H1 (cell line): Measurements from ENCODE around the gene CDC42BPB. TPM values are rescaled to one million over a fixed set of nuclear protein-coding genes. Genes with fewer than 3 reads are reported as not detected.

Source experiments
- CTCF ChIA-PET: fragments of 300-600 bp; sonication (Branson Sonifier 250); formaldehyde crosslinking; loops from one replicate; lab custom pipeline; 2021; ENCODE audit not compliant: partially characterized antibody; lab: Charles Lee
- POLR2A ChIA-PET: fragments of 300-600 bp; sonication (Branson Sonifier 250); formaldehyde crosslinking; loops from one replicate; lab custom pipeline; 2021; ENCODE audit warnings: inconsistent platforms; ENCODE audit not compliant: partially characterized antibody; lab: Charles Lee
- DNase-seq, 2 experiments: peaks; one replicate each; pipeline versions ENCODE4 v3.0.0 to v3.0.0-alpha.2; 2010 to 2022; ENCODE audit warnings: low spot score in 2 of 2, low read depth in 1 of 2, mixed read lengths in 1 of 2
- FAIRE-seq: peaks from 2 replicates; lab custom pipeline; 2011; peaks lifted over from hg19 to GRCh38; lab: Jason Lieb, UNC
- H2AFZ ChIP-seq: 2 replicates; pipeline ENCODE4 v1.8.1; 2012; ENCODE audit warnings: low read length, inconsistent platforms
- H2AK5ac ChIP-seq: 2 replicates; pipeline ENCODE4 v1.6.1; 2013; ENCODE audit warnings: low read depth, low read length
- H2BK120ac ChIP-seq: replicated peaks from 2 replicates; pipeline ENCODE3; 2013; ENCODE audit warnings: low read depth, low read length, inconsistent platforms
- H2BK12ac ChIP-seq: 2 replicates; pipeline ENCODE4 v1.6.1; 2013; ENCODE audit warnings: low read depth, low read length
- H2BK15ac ChIP-seq: 2 replicates; pipeline ENCODE4 v1.6.1; 2013; ENCODE audit warnings: low read length
- H2BK20ac ChIP-seq: 2 replicates; pipeline ENCODE4 v1.6.1; 2013; ENCODE audit warnings: low read length
- H2BK5ac ChIP-seq: 2 replicates; pipeline ENCODE4 v1.6.1; 2013; ENCODE audit warnings: low read depth, low read length
- H3K14ac ChIP-seq: 2 replicates; pipeline ENCODE4 v1.6.1; 2013; ENCODE audit warnings: inconsistent platforms; ENCODE audit not compliant: insufficient read length
- H3K18ac ChIP-seq: 2 replicates; pipeline ENCODE4 v1.6.1; 2013; ENCODE audit warnings: low read length; ENCODE audit errors: extremely low read depth
- H3K23ac ChIP-seq: 2 replicates; pipeline ENCODE4 v1.6.1; 2013; ENCODE audit warnings: inconsistent platforms; ENCODE audit not compliant: insufficient read length
- H3K23me2 ChIP-seq: 2 replicates; pipeline ENCODE4 v1.6.1; 2013; ENCODE audit warnings: low read depth, low read length
- H3K27ac ChIP-seq: 2 replicates; pipeline ENCODE4 v1.6.1; 2011; ENCODE audit warnings: low read depth, low read length, inconsistent platforms
- H3K27me3 ChIP-seq, 4 experiments: replicated peaks in 1 of 4; 1 replicate in 1 of 4; 2 replicates in 3 of 4; pipeline versions ENCODE4 v1.6.1 to v1.8.1; 2011 to 2013; ENCODE audit warnings: low read length in 3 of 4, mild to moderate bottlenecking in 3 of 4, inconsistent platforms in 2 of 4, mixed read lengths in 2 of 4, moderate library complexity in 1 of 4; ENCODE audit not compliant: control insufficient read depth in 3 of 4, insufficient read depth in 3 of 4; ENCODE audit errors: extremely low read depth in 1 of 4
- H3K36me3 ChIP-seq, 4 experiments: 2 replicates each; pipeline versions ENCODE4 v1.6.1 to v1.8.1; 2011 to 2013; ENCODE audit warnings: mild to moderate bottlenecking in 4 of 4, low read length in 3 of 4, moderate library complexity in 2 of 4, control low read depth in 1 of 4, inconsistent platforms in 1 of 4; ENCODE audit not compliant: insufficient read depth in 4 of 4, control insufficient read depth in 2 of 4
- H3K4ac ChIP-seq: replicated peaks from 2 replicates; pipeline ENCODE3; 2013; ENCODE audit warnings: low read length, low read depth, mixed read lengths, inconsistent platforms; ENCODE audit not compliant: insufficient read length
- H3K4me1 ChIP-seq, 4 experiments: replicated peaks in 1 of 4; 1 replicate in 1 of 4; 2 replicates in 3 of 4; pipeline versions ENCODE4 v1.6.1 to v1.8.1; 2011 to 2013; ENCODE audit warnings: low read length in 3 of 4, inconsistent platforms in 2 of 4, mixed read lengths in 1 of 4; ENCODE audit not compliant: insufficient read depth in 4 of 4, control insufficient read depth in 3 of 4
- H3K4me2 ChIP-seq, 2 experiments: 2 replicates each; pipeline versions ENCODE4 v1.6.1 to v1.8.1; 2011 to 2013; ENCODE audit warnings: low read depth in 2 of 2, low read length in 2 of 2, control low read depth in 1 of 2, inconsistent platforms in 1 of 2, mild to moderate bottlenecking in 1 of 2; ENCODE audit not compliant: insufficient read depth in 1 of 2
- H3K4me3 ChIP-seq, 4 experiments: fragments of 200-600, 300-600 bp in 1 of 4; sonication (generic), shearing (Covaris generic), sonication (Bioruptor Twin) in 1 of 4; 2 replicates each; pipeline versions ENCODE4 v1.5.1 to v1.8.1; 2011 to 2016; ENCODE audit warnings: low read length in 4 of 4, low read depth in 3 of 4, control low read depth in 2 of 4, inconsistent platforms in 2 of 4, mild to moderate bottlenecking in 2 of 4, mixed read lengths in 1 of 4, moderate library complexity in 1 of 4; ENCODE audit not compliant: insufficient read depth in 2 of 4; ENCODE audit errors: extremely low read depth in 1 of 4
- H3K56ac ChIP-seq: replicated peaks from 2 replicates; pipeline ENCODE3; 2013; ENCODE audit warnings: low read depth, mild to moderate bottlenecking, mixed read lengths, low read length, inconsistent platforms; ENCODE audit not compliant: insufficient read length
- H3K79me1 ChIP-seq: 2 replicates; pipeline ENCODE4 v1.6.1; 2013; ENCODE audit warnings: low read depth, low read length, control low read depth
- H3K79me2 ChIP-seq, 2 experiments: 2 replicates each; pipeline versions ENCODE4 v1.6.1 to v1.8.1; 2012 to 2013; ENCODE audit warnings: low read length in 2 of 2, mild to moderate bottlenecking in 2 of 2, inconsistent platforms in 1 of 2; ENCODE audit not compliant: insufficient read depth in 2 of 2, control insufficient read depth in 1 of 2
- H3K9ac ChIP-seq, 4 experiments: replicated peaks in 1 of 4; 1 replicate in 1 of 4; 2 replicates in 3 of 4; pipeline versions ENCODE4 v1.6.1 to v1.8.1; 2011 to 2013; ENCODE audit warnings: low read depth in 3 of 4, low read length in 3 of 4, control low read depth in 2 of 4, mild to moderate bottlenecking in 2 of 4, moderate library complexity in 2 of 4, inconsistent platforms in 1 of 4; ENCODE audit errors: extremely low read depth in 1 of 4
- H3K9me3 ChIP-seq, 2 experiments: 2 replicates each; pipeline versions ENCODE4 v1.6.1 to v1.8.1; 2012 to 2013; ENCODE audit warnings: mild to moderate bottlenecking in 2 of 2, moderate library complexity in 2 of 2, control low read depth in 1 of 2, inconsistent platforms in 1 of 2, low read depth in 1 of 2, low read length in 1 of 2, mixed read lengths in 1 of 2; ENCODE audit not compliant: insufficient read depth in 2 of 2
- H4K20me1 ChIP-seq, 2 experiments: replicated peaks in 1 of 2; 2 replicates each; pipeline versions ENCODE3 to v1.8.1; 2011 to 2013; ENCODE audit warnings: inconsistent platforms in 2 of 2, low read length in 2 of 2, mild to moderate bottlenecking in 1 of 2; ENCODE audit not compliant: insufficient read depth in 2 of 2, control insufficient read depth in 1 of 2
- H4K5ac ChIP-seq: 2 replicates; pipeline ENCODE4 v1.6.1; 2013; ENCODE audit warnings: low read length, low read depth, mixed read lengths, inconsistent platforms; ENCODE audit not compliant: insufficient read length
- H4K8ac ChIP-seq: 2 replicates; pipeline ENCODE4 v1.8.0; 2013; ENCODE audit warnings: mild to moderate bottlenecking, moderate library complexity, low read length, inconsistent platforms; ENCODE audit not compliant: insufficient read depth; ENCODE audit errors: extremely low read depth
- H4K91ac ChIP-seq: replicated peaks from 2 replicates; pipeline ENCODE3; 2013; ENCODE audit warnings: low read length, mixed read lengths, inconsistent platforms; ENCODE audit not compliant: insufficient read length
- BACH1 ChIP-seq: IDR thresholded peaks from 2 replicates; pipeline ENCODE4 v1.6.1; 2012; ENCODE audit warnings: low read length, improper control_type of control experiment
- CTCF ChIP-seq, 3 experiments: IDR thresholded peaks; 1 replicate in 2 of 3; 2 replicates in 1 of 3; pipeline versions ENCODE4 v1.5.1 to v1.6.1; 2011; ENCODE audit warnings: low read length in 3 of 3, mild to moderate bottlenecking in 3 of 3, inconsistent platforms in 2 of 3, low read depth in 1 of 3, moderate library complexity in 1 of 3; ENCODE audit not compliant: insufficient read depth in 1 of 3; ENCODE audit errors: control extremely low read depth in 1 of 3
- EGR1 ChIP-seq: IDR thresholded peaks from 2 replicates; pipeline ENCODE4 v1.6.1; 2011; ENCODE audit warnings: low read depth, low read length, borderline replicate concordance
- HDAC2 ChIP-seq, 2 experiments: fragments of 300-600 bp in 1 of 2; sonication (generic) in 1 of 2; IDR thresholded peaks; 2 replicates each; pipeline ENCODE4 v1.6.1; 2011 to 2012; ENCODE audit warnings: low read depth in 2 of 2, low read length in 2 of 2, mild to moderate bottlenecking in 2 of 2, moderate library complexity in 2 of 2, borderline replicate concordance in 1 of 2, inconsistent platforms in 1 of 2
- JUN ChIP-seq: IDR thresholded peaks from 2 replicates; pipeline ENCODE4 v1.6.1; 2011; ENCODE audit warnings: low read depth, mild to moderate bottlenecking, improper control_type of control experiment, low read length
- JUND ChIP-seq: IDR thresholded peaks from 2 replicates; pipeline ENCODE4 v1.6.1; 2011; ENCODE audit warnings: mild to moderate bottlenecking, improper control_type of control experiment, low read length
- MAX ChIP-seq: IDR thresholded peaks from 2 replicates; pipeline ENCODE4 v1.6.1; 2012; ENCODE audit warnings: inconsistent platforms
- POLR2AphosphoS5 ChIP-seq: IDR thresholded peaks from 2 replicates; pipeline ENCODE4 v1.6.1; 2011; ENCODE audit warnings: low read depth, low read length
- SAP30 ChIP-seq: fragments of 300-600 bp; sonication (generic); IDR thresholded peaks from 2 replicates; pipeline ENCODE4 v1.7.1; 2012; ENCODE audit warnings: low read length, moderate library complexity, mild to moderate bottlenecking, inconsistent platforms; ENCODE audit not compliant: insufficient read depth, insufficient replicate concordance
- SIX5 ChIP-seq: IDR thresholded peaks from 2 replicates; pipeline ENCODE4 v1.6.1; 2011; ENCODE audit warnings: mild to moderate bottlenecking, low read depth, low read length
- SP4 ChIP-seq: IDR thresholded peaks from 2 replicates; pipeline ENCODE4 v1.6.1; 2012; ENCODE audit warnings: low read length, inconsistent platforms
- YY1 ChIP-seq: IDR thresholded peaks from 2 replicates; pipeline ENCODE4 v1.6.1; 2011; ENCODE audit warnings: low read depth, mild to moderate bottlenecking, low read length
- WGBS, 2 experiments: shearing (Covaris generic) in 1 of 2; methylation state at CpG; one replicate each; pipeline versions ENCODE4 v1.1.6 to v1.1.7; 2013 to 2015; ENCODE audit warnings: low lambda C conversion rate in 2 of 2, mixed read lengths in 2 of 2, inconsistent platforms in 1 of 2, low coverage in 1 of 2, missing lambda C conversion rate in 1 of 2; ENCODE audit not compliant: insufficient replicate concordance in 2 of 2, insufficient coverage in 1 of 2, insufficient read length in 1 of 2; ENCODE audit errors: extremely low coverage in 1 of 2, missing lambda C conversion rate in 1 of 2; 5-methylcytosine and 5-hydroxymethylcytosine counted together
- polyA plus RNA-seq, 7 experiments: library from polyadenylated mRNA; depleted of rRNA in 3 of 7; stranded (reverse) in 5 of 7; unstranded in 2 of 7; fragments of >200 nt in 5 of 7; fragments of 200-250 nt in 2 of 7; gene quantifications; 1 replicate in 5 of 7; 2 replicates in 1 of 7; 4 replicates in 1 of 7; pipeline versions ENCODE4 v1.2.1 to v1.2.3, GENCODE V29; 2011 to 2013; ENCODE audit warnings: missing spikeins in 2 of 7, mixed read lengths in 2 of 7
- total RNA-seq: library from RNA; stranded (reverse); fragmentation: NEBNext Ultra II Directional; extraction: Animal tissue kit (Norgen Biotek cat#: 25700); gene quantifications from 2 replicates; pipeline ENCODE4 v1.2.1, GENCODE V29; 2021

CDC42BPB gene
- total and polyA plus RNA-seq, 2 of the 8 experiments (the other 6 are each of a cell fraction or from before 2014, with no cell fraction given): 51.2 to 88.2 TPM

GRCh38 chr14:102899516-102899900, 157.8 kb downstream of the CDC42BPB start:
- no peaks in the 10 kb centered on the region for H3K27me3 ChIP-seq
- H3K23ac ChIP-seq: no peak overlapping the region
- H3K79me1 ChIP-seq: no peaks in the 10 kb centered on the region
- H2AK5ac ChIP-seq: no peak overlapping the region
- ChIA-PET CTCF (no interaction called here), POLR2A (no interaction called here)
- no peak overlapping the region for H2BK120ac ChIP-seq
- no peak overlapping the region for H3K4me3 ChIP-seq
- H3K18ac ChIP-seq: 0 out of 2 replicates have a peak overlapping the region, but pooled peaks have one; percentile 32
- H3K36me3 ChIP-seq: peaks cover 0 to 3% (median 0%) of the 10 kb centered on the region in 4 experiments; a peak in 2 of 8 replicates
- no peak for FAIRE-seq
- H3K9me3 ChIP-seq: no peaks in the 10 kb centered on the region
- no peak overlapping the region for H3K4ac ChIP-seq
- H3K4me2 ChIP-seq: no peak overlapping the region
- no peak overlapping the region for H4K8ac ChIP-seq
- H2BK20ac ChIP-seq: no peak overlapping the region
- no peak overlapping the region for H4K5ac ChIP-seq
- H3K56ac ChIP-seq: no peak overlapping the region
- WGBS, 2 experiments: 90% methylated on average over 8 of the region's 8 CpGs; no CpG with 5 or more reads in 1 of the 2 experiments
- no peaks in the 10 kb centered on the region for H3K4me1 ChIP-seq
- H3K9ac ChIP-seq: no peak overlapping the region
- H2BK15ac ChIP-seq: no peak overlapping the region
- no peaks in the 10 kb centered on the region for H3K23me2 ChIP-seq
- no peak overlapping the region for H3K14ac ChIP-seq
- TF ChIP-seq BACH1: no peak
- TF ChIP-seq YY1: no peak
- TF ChIP-seq JUN: no peak
- no peak for TF ChIP-seq CTCF (IDR thresholded peaks at IDR 0.05; ENCODE audit: control extremely low read depth in 1 of 3, insufficient read depth in 1 of 3, low read depth in 1 of 3, low read length in 3 of 3)
- TF ChIP-seq SIX5: no peak
- TF ChIP-seq POLR2AphosphoS5: no peak
- no peak for TF ChIP-seq SAP30
- TF ChIP-seq MAX: no peak
- no peak for TF ChIP-seq SP4
- TF ChIP-seq JUND: no peak
- no peak for TF ChIP-seq EGR1
- TF ChIP-seq HDAC2 (IDR thresholded peaks at IDR 0.05; ENCODE audit: borderline replicate concordance in 1 of 2, low read depth in 2 of 2, low read length in 2 of 2): no peak
- no peak overlapping the region for H2AFZ ChIP-seq
- no peak overlapping the region for H4K91ac ChIP-seq
- no peak overlapping the region for H3K27ac ChIP-seq
- no peak overlapping the region for H2BK12ac ChIP-seq
- DNase-seq: no peak
- no peaks in the 10 kb centered on the region for H3K79me2 ChIP-seq
- H2BK5ac ChIP-seq: 0 out of 2 replicates have a peak overlapping the region, but pooled peaks have one; percentile 2
- H4K20me1 ChIP-seq: peaks cover 2 to 3% of the 10 kb centered on the region in 2 experiments
